Neural crest cell (in vitro differentiated cells): Measurements from ENCODE around the gene EHBP1. TPM values are rescaled to one million over a fixed set of nuclear protein-coding genes. Genes with fewer than 3 reads are reported as not detected.

Source experiments
- DNase-seq: peaks from one replicate; pipeline ENCODE4 v3.0.0; 2021; ENCODE audit warnings: low read depth, mixed read lengths, low spot score
- H3K27ac Mint-ChIP-seq: one replicate; pipeline ENCODE4 v1.8.0; 2021; ENCODE audit warnings: mild to moderate bottlenecking, mixed read lengths; ENCODE audit not compliant: unreplicated experiment
- H3K27me3 Mint-ChIP-seq: 2 replicates; pipeline ENCODE4 v1.8.0; 2021; ENCODE audit warnings: low read depth, mild to moderate bottlenecking, mixed read lengths
- H3K36me3 Mint-ChIP-seq: 2 replicates; pipeline ENCODE4 v1.8.0; 2021; ENCODE audit warnings: low read depth, mild to moderate bottlenecking, mixed read lengths
- H3K4me1 Mint-ChIP-seq: 2 replicates; pipeline ENCODE4 v1.8.0; 2021; ENCODE audit warnings: mixed read lengths
- H3K4me3 Mint-ChIP-seq: one replicate; pipeline ENCODE4 v1.8.0; 2021; ENCODE audit warnings: mild to moderate bottlenecking, mixed read lengths
- H3K9me3 Mint-ChIP-seq: 2 replicates; pipeline ENCODE4 v1.8.0; 2021; ENCODE audit warnings: mixed read lengths
- CTCF ChIP-seq: fragments of 200-600 bp; sonication (generic); conservative IDR thresholded peaks from 2 replicates; pipeline ENCODE4 v1.5.0; 2021; ENCODE audit warnings: antibody characterized with exemption, mild to moderate bottlenecking
- total RNA-seq: library from RNA; stranded (reverse); gene quantifications from 2 replicates; pipeline ENCODE4 v1.2.1, GENCODE V29; 2021

Gene EHBP1
- total RNA-seq, 1 donor from 2014 or later = 42.3 TPM

GRCh38 chr2:62933398-62933917, 227.9 kb downstream of the EHBP1 start:
- no peaks in the 10 kb centered on the region for H3K4me1 Mint-ChIP-seq
- TF ChIP-seq CTCF = no peak
- H3K27ac Mint-ChIP-seq = no peak overlapping the region
- H3K9me3 Mint-ChIP-seq = peaks cover 3% of the 10 kb centered on the region
- DNase-seq = no peak
- H3K36me3 Mint-ChIP-seq = peaks cover 3% of the 10 kb centered on the region
- H3K27me3 Mint-ChIP-seq = no peaks in the 10 kb centered on the region
- no peak overlapping the region for H3K4me3 Mint-ChIP-seq

GRCh38 chr2:62934517-62934916, 229.0 kb downstream of the EHBP1 start:
- DNase-seq = no peak
- H3K4me1 Mint-ChIP-seq = no peaks in the 10 kb centered on the region
- H3K36me3 Mint-ChIP-seq = no peaks in the 10 kb centered on the region
- H3K4me3 Mint-ChIP-seq = no peak overlapping the region
- no peaks in the 10 kb centered on the region for H3K9me3 Mint-ChIP-seq
- no peak for TF ChIP-seq CTCF
- no peaks in the 10 kb centered on the region for H3K27me3 Mint-ChIP-seq
- H3K27ac Mint-ChIP-seq = no peak overlapping the region

- Mint-ChIP-seq H3K36me3 (no peaks in the 10 kb centered on the region), H3K4me1 (no peaks in the 10 kb centered on the region)
- no peak for TF ChIP-seq CTCF
These were observed 232.6 kb downstream of the EHBP1 start for GRCh38 chr2:62938126-62938525.

GRCh38 chr2:62939735-62940491, 234.4 kb downstream of the EHBP1 start:
- no peak overlapping the region for H3K27ac Mint-ChIP-seq

More at GRCh38 chr2:62938126-62938525, 232.6 kb downstream of the EHBP1 start:
- Mint-ChIP-seq H3K27me3 (no peaks in the 10 kb centered on the region), H3K9me3 (no peaks in the 10 kb centered on the region), H3K4me3 (no peak overlapping the region), H3K27ac (no peak overlapping the region)
- no peak for DNase-seq

GRCh38 chr2:62940697-62941096, 235.2 kb downstream of the EHBP1 start:
- Mint-ChIP-seq H3K27me3 (no peaks in the 10 kb centered on the region), H3K27ac (no peak overlapping the region), H3K9me3 (no peaks in the 10 kb centered on the region), H3K4me1 (no peaks in the 10 kb centered on the region), H3K4me3 (no peak overlapping the region), H3K36me3 (no peaks in the 10 kb centered on the region)
- TF ChIP-seq CTCF = no peak
- DNase-seq = no peak

More at GRCh38 chr2:62939735-62940491, 234.4 kb downstream of the EHBP1 start:
- H3K4me1 Mint-ChIP-seq = no peaks in the 10 kb centered on the region
- no peaks in the 10 kb centered on the region for H3K36me3 Mint-ChIP-seq
- no peak for DNase-seq
- H3K4me3 Mint-ChIP-seq = no peak overlapping the region
- no peaks in the 10 kb centered on the region for H3K27me3 Mint-ChIP-seq
- no peaks in the 10 kb centered on the region for H3K9me3 Mint-ChIP-seq
- no peak for TF ChIP-seq CTCF
